Hematopoietic multipotent progenitor cell treated with erythropoietin and hydrocortisone succinate and interleukin-3 and kit ligand, for 17 days (in vitro differentiated cells): ENCODE results near the gene TBC1D22A.

Experiments used
- DNase-seq: peaks from one replicate; pipeline ENCODE4 v3.0.0-alpha.2; 2015; ENCODE audit warnings: low spot score

The TBC1D22A gene

GRCh38 chr22:46887978-46888377 is 125.5 kb downstream of the TBC1D22A start:
- no peak for DNase-seq

DNA sequence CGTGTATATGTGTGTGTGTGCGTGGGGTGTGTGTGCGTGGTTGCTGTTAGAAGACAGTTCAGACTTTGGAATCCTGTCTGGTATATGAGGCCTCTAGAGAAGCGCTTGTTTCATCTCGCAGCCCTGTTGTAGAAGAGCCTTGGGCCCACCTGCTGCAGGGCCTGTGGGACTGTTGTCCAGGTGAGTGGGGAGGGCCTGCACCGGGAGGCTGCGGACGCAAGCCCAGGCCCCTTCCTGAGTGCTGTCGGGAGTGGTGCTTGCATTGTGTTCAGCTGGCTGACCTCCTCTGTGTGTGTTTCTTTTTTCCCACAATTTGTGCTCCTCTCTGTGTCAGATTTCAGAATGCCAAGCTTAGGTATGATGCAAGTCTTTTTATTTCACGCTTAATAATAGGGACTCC is 128.4 kb downstream of the TBC1D22A start:
- DNase-seq: no peak

- no peak for DNase-seq
These were observed 129.0 kb downstream of the TBC1D22A start for GRCh38 chr22:46891382-46891951.

DNA sequence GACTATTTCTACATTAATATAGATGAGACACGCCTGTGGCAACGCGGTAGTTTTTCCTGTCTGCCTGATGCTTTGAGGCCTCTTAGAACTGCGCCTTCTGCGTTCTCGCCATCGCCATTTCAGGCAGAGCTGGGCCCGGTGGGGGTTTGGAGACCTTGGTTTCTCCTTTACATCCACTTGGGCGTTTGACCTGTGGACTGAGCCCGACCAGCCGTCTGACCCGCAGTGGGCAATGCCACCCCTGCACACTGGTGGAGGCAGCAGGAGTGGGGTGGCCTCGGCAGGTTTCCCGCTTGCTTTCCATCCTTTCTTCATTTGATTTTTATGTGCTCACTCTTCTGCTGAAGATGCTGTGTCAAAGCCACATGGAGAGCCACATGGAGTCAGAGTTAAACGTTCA is 130.4 kb downstream of the TBC1D22A start:
- no peak for DNase-seq

DNA sequence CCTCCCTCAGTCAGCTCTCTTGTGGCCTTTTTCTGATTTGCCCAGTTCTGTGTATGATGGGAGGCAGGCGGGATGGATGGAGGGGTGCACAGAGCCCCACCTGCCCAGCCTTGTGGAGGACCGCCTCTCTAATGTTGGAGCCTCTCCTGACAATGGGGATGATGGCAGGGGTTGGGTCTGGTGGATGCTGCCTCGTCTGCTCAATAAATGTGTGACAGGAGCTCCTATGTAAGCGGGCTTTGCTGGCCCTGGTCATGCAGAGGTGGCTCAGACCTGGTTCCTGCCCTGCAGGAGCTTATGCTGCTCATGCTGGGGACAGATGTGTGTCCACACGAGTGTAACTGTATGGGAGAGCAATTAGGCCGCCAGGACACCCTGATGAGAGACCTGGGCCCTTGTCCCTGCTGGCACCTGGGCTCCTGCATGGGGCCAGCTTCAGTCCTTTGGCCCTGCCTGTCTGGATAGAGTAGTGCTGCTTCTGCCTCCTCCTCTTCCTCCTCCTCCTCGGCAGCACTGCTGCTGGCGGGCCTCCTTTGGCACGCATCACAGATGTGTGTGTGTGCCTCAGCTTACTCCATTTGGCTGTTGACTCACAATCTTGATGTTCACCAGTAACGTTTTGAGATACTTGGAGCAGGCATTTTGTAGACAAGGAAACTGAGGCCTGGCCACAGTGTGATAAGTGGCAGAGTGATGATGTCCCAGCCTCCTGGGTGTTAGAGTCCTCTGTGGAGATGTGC is 131.0 kb downstream of the TBC1D22A start:
- no peak for DNase-seq

GRCh38 chr22:46894081-46894671 is 131.7 kb downstream of the TBC1D22A start:
- no peak for DNase-seq

DNA sequence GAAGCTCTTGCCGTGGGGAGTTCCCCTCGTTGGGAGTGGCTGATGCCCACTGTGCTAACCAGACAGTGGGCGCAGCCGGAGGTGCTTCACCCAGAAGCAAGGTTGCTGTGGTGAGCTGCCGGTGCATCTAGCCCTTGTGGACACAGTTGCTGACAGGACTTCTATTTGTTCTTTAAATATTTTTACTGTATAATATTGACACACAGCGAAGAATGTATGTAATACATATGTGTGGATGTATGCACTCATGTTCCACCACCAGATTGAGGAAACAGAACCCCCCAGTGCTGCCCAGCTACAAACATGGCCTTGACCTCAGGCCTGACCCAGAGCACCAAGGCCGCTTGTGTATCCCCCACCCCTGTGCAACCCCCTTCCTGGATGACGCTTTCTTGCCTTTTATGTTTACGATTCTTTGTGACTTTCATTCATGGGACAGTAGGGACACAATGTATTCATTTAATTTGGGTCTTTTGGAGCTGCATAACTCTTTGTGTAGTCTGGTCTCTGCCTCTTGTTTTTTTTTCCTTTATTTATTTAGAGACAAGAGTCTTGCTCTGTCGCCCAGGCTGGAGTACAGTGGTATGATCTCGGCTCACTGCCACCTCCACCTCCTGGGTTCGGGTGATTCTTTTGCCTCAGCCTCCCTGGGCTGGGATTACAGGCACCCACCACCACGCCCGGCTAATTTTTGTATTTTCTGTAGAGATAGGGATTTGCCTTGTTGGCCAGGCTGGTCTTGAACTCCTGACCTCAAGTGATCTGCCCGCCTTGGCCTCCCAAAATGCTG is 132.6 kb downstream of the TBC1D22A start:
- DNase-seq: no peak

- no peak for DNase-seq
These were observed 133.3 kb downstream of the TBC1D22A start for GRCh38 chr22:46895753-46896152.

GRCh38 chr22:46896166-46896565 is 133.7 kb downstream of the TBC1D22A start:
- DNase-seq: no peak

DNA sequence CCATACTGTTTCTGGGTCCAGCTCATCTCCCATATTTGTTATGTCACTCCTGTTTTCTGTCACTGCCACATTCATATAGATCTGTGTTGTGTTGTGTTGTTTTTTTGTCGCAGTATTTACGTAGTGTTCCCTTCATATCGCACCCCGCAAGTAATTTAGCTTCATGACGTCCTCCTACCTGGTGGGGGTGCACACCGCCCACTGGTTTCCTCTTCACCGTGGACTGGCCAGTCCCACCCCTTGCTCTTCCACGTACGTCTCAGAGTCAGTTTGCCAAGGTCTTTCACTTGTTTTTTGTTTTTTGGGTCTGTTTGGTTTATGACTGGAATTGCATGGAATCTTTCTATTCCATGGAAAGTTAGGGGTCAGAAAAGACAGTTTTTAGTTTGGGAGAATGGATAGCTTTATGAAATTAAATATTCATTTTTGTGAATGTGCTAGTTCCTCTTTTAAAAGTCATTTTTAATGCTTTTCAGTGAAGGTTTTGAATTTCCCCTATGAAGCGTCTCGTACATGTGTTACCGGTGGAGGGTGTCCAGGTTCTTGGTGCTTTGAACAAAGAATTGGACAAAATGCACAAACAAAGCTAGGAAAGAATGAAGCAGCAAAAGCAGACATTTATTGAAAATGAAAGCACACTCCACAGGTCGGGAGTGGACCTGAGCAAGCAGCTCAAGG is 134.3 kb downstream of the TBC1D22A start:
- no peak for DNase-seq

- peak; percentile 9 for DNase-seq
These were observed 134.8 kb downstream of the TBC1D22A start for GRCh38 chr22:46897246-46897623.

GRCh38 chr22:46900549-46900948 is 138.1 kb downstream of the TBC1D22A start:
- no peak for DNase-seq

- DNase-seq: no peak
These were observed 140.0 kb downstream of the TBC1D22A start for GRCh38 chr22:46902436-46902835.

- no peak for DNase-seq
These were observed 140.8 kb downstream of the TBC1D22A start for GRCh38 chr22:46902998-46903916.

DNA sequence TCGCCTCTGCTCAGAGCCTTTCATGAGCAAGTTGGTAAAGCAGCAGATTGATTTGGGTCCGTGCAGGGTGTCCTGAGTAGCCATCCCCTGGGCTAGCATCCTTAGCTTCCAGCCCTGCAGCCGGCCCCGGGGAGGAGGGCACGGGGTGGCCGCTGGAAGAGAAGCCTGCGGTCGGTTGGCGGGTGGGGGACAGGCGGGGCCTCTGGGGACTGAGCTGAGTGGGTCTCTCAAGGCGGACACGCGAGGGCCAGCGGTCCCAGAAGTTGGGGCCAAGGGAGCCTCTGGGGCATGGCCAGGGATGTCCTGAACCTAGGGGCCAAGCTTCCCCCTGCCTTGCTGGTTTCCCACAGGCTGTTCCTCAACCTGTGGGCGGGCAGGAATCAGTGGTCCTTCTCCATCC is 143.0 kb downstream of the TBC1D22A start:
- DNase-seq: no peak

- no peak for DNase-seq
These were observed 143.4 kb downstream of the TBC1D22A start for GRCh38 chr22:46905834-46906233.

GRCh38 chr22:46906326-46907045 is 144.0 kb downstream of the TBC1D22A start:
- DNase-seq: no peak

DNA sequence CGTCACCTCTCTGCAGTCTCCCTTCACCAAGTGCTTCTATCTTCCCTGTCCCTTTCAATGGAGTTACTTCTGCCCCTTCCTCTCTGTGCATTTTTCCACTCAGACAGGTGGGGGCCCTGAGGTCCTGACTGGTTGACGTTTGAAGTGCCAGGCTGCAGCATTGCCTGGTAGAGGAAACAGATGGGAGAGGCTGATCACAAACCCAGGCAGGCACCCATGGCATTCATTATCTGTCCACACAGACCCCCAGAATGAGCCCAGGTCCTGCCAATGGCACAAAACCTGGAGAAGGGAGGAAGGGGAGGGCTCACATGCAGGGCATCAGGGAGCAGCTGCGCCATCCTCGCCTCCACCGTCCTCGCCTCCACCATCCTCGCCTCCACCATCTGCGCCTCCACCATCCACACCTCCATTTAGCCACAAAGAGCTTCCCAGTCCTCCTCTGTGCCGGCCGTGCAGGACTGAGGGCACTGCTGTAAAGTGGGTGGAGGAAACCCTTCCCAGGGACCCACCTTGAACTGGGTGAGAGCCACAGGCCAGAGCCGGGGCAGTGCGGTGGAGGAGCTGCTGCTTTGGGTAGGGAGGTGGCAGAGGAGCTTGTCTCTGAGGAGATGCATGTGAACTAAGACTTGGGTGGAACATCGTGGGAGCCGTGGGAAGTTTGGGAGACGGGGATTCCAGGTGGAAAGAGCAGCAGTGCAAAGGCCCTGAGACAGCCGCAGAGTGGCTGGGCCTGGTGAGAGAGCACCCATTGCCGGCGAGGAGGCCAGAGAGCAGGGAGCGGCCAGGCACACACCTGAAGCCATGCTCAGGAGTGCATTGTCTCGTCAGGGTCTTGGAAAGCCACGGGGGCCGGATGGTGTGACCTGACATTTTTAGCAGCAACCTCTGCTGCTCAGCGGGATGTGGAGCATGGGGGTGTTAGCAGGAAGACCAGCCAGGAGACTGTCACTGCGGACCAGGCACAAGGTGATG is 145.1 kb downstream of the TBC1D22A start:
- DNase-seq: no peak

- DNase-seq: no peak
These were observed 146.2 kb downstream of the TBC1D22A start for GRCh38 chr22:46908641-46909107.
